Vagina (tissue), 2 donors: ENCODE results near the gene QRICH2. TPM values are rescaled to one million over a fixed set of nuclear protein-coding genes. Genes with fewer than 3 reads are reported as not detected.

Experiments
- DNase-seq, 2 donors: peaks; one replicate each; pipeline ENCODE4 v3.0.0-alpha.2; 2017; ENCODE audit errors: extremely low spot score in 2 of 2
- H3K27ac ChIP-seq: fragments of 200-600 bp; sonication (generic); one replicate; pipeline ENCODE4 v1.5.1; 2019
- H3K27me3 ChIP-seq: fragments of 200-600 bp; sonication (generic); one replicate; pipeline ENCODE4 v1.5.1; 2019
- H3K36me3 ChIP-seq, 2 donors: fragments of 200-600 bp; sonication (generic); one replicate each; pipeline ENCODE4 v1.5.1; 2017 to 2019
- H3K4me1 ChIP-seq: fragments of 200-600 bp; sonication (generic); one replicate; pipeline ENCODE4 v1.5.1; 2019
- H3K4me3 ChIP-seq, 2 donors: fragments of 200-600 bp; sonication (generic); 1 replicate in 1 of 2; 2 replicates in 1 of 2; pipeline ENCODE4 v1.5.1; 2016 to 2019
- H3K9me3 ChIP-seq: fragments of 200-600 bp; sonication (generic); one replicate; pipeline ENCODE4 v1.5.1; 2019
- CTCF ChIP-seq, 3 experiments: fragments of 450-650 bp in 2 of 3; fragments of 200-600 bp in 1 of 3; sonication (generic) in 1 of 3; IDR thresholded peaks; one replicate each; pipeline ENCODE4 v1.5.1; 2017 to 2019; ENCODE audit warnings: antibody characterized with exemption in 3 of 3, mild to moderate bottlenecking in 2 of 3, moderate library complexity in 2 of 3
- POLR2A ChIP-seq, 2 donors: fragments of 450-650 bp; IDR thresholded peaks; one replicate each; pipeline ENCODE4 v1.6.1; 2017; ENCODE audit warnings: antibody characterized with exemption in 2 of 2, mild to moderate bottlenecking in 2 of 2, moderate library complexity in 2 of 2
- POLR2AphosphoS5 ChIP-seq, 2 donors: sonication (generic); formaldehyde crosslinking; IDR thresholded peaks; one replicate each; pipeline ENCODE4 v1.9.0; 2017; ENCODE audit warnings: antibody characterized with exemption in 2 of 2, mild to moderate bottlenecking in 2 of 2, low read depth in 1 of 2; ENCODE audit not compliant: insufficient read depth in 1 of 2
- intact Hi-C: fragments of 100-400 bp; cut with DNase I; formaldehyde crosslinking; loops from one replicate; pipeline ENCODE4 v1.15.1; 2023
- total RNA-seq: library from RNA; depleted of rRNA; stranded (reverse); fragments of >200 nt; gene quantifications from one replicate; pipeline ENCODE4 v1.2.3, GENCODE V29; 2016

The QRICH2 gene
- total RNA-seq, 1 donor from 2014 or later = 10.8 TPM

- peaks cover 60% of the 10 kb centered on the region for H3K4me1 ChIP-seq
- intact Hi-C loops = no loop called here
Observed at GRCh38 chr17:76264755-76265623, 43.1 kb downstream of the QRICH2 start, which contains the start of gene UBALD2. UBALD2 (plus strand) TSS chr17:76265348; CDS start chr17:76265506, 158 bp downstream.

GRCh38 chr17:76264425-76264754 is 43.7 kb downstream of the QRICH2 start:
- TF ChIP-seq POLR2AphosphoS5 (IDR thresholded peaks at IDR 0.05; ENCODE audit: insufficient read depth in 1 of 2, low read depth in 1 of 2) = no peak
- TF ChIP-seq CTCF (IDR thresholded peaks at IDR 0.05) = no peak
- no peak for TF ChIP-seq POLR2A (IDR thresholded peaks at IDR 0.05)
- Histone ChIP-seq H3K4me3 (no peak overlapping the region), H3K27me3 (no peaks in the 10 kb centered on the region), H3K9me3 (no peaks in the 10 kb centered on the region), H3K4me1 (peaks cover 59% of the 10 kb centered on the region), H3K27ac (peak overlapping the region; percentile 67), H3K36me3 (peaks cover 0 to 3% of the 10 kb centered on the region in 2 donors)
- no peak for DNase-seq
- intact Hi-C loops = no loop called here

More at GRCh38 chr17:76264755-76265623, 43.1 kb downstream of the QRICH2 start, which contains the start of gene UBALD2:
- TF ChIP-seq CTCF (IDR thresholded peaks at IDR 0.05) = no peak
- peak; percentile 9 to 87 for TF ChIP-seq POLR2A (IDR thresholded peaks at IDR 0.05)
- TF ChIP-seq POLR2AphosphoS5 (IDR thresholded peaks at IDR 0.05; ENCODE audit: insufficient read depth in 1 of 2, low read depth in 1 of 2) = peak; percentile 89 to 96
- H3K27me3 ChIP-seq = no peaks in the 10 kb centered on the region
- H3K27ac ChIP-seq = peak within 1 kb of the TSS; percentile 97
- H3K9me3 ChIP-seq = no peaks in the 10 kb centered on the region
- peak; percentile 99 to 100 for DNase-seq
- H3K36me3 ChIP-seq = peaks cover 0 to 5% of the 10 kb centered on the region in 2 donors
- H3K4me3 ChIP-seq = peak within 1 kb of the TSS; percentile 86 to 99

- H3K4me1 ChIP-seq = peaks cover 54% of the 10 kb centered on the region
- no peaks in the 10 kb centered on the region for H3K9me3 ChIP-seq
- no peak for DNase-seq
- H3K27ac ChIP-seq = peak overlapping the region; percentile 67
- H3K27me3 ChIP-seq = no peaks in the 10 kb centered on the region
- H3K4me3 ChIP-seq = no peak overlapping the region
- intact Hi-C loops = no loop called here
- TF ChIP-seq POLR2AphosphoS5 (IDR thresholded peaks at IDR 0.05; ENCODE audit: insufficient read depth in 1 of 2, low read depth in 1 of 2) = no peak
- TF ChIP-seq POLR2A (IDR thresholded peaks at IDR 0.05) = no peak
- no peak for TF ChIP-seq CTCF (IDR thresholded peaks at IDR 0.05)
- no peaks in the 10 kb centered on the region for H3K36me3 ChIP-seq
Observed at GRCh38 chr17:76263896-76264295, 44.2 kb downstream of the QRICH2 start.

- TF ChIP-seq POLR2AphosphoS5 (IDR thresholded peaks at IDR 0.05; ENCODE audit: insufficient read depth in 1 of 2, low read depth in 1 of 2) (peak in 1 of 2 donors; percentile 31), CTCF (IDR thresholded peaks at IDR 0.05) (no peak)
- Histone ChIP-seq H3K27me3 (no peaks in the 10 kb centered on the region), H3K36me3 (no peaks in the 10 kb centered on the region), H3K27ac (peak overlapping the region; percentile 67), H3K4me1 (peaks cover 44% of the 10 kb centered on the region), H3K4me3 (no peak overlapping the region), H3K9me3 (no peaks in the 10 kb centered on the region)
- no peak for DNase-seq
- intact Hi-C loops = no loop called here
Observed at GRCh38 chr17:76262732-76263344, 45.2 kb downstream of the QRICH2 start.
